ENCODE data around the gene GRID2IP.

The GRID2IP gene

GRCh38 chr7:6542368-6542767, 8.9 kb downstream of the GRID2IP start:
- Histone ChIP-seq H3K9me3 (ENCODE audit: insufficient read depth, low read length) (no peaks in the 10 kb centered on the region), H3K9me2 (replicated peaks; ENCODE audit: insufficient read depth, low read length) (no peaks in the 10 kb centered on the region), H4K20me1 (ENCODE audit: low read depth, low read length) (no peaks in the 10 kb centered on the region), H3K27me3 (ENCODE audit: low read length) (no peaks in the 10 kb centered on the region), H3K9ac (ENCODE audit: low read length) (no peak overlapping the region), H3K36me3 (ENCODE audit: low read length) (no peaks in the 10 kb centered on the region), H3K27ac (ENCODE audit: low read depth, low read length) (no peak overlapping the region), H3K79me2 (ENCODE audit: insufficient read depth, low read length) (no peaks in the 10 kb centered on the region), H2AFZ (ENCODE audit: low read depth, low read length, severe bottlenecking) (no peak overlapping the region), H3K4me2 (ENCODE audit: low read depth, low read length, poor library complexity, severe bottlenecking) (no peak overlapping the region), H3F3A (ENCODE audit: insufficient read depth) (no peaks in the 10 kb centered on the region), H3K4me3 (ENCODE audit: insufficient read depth, low read length, poor library complexity, severe bottlenecking) (no peak overlapping the region)
- TF ChIP-seq EZH2phosphoT487 (conservative IDR thresholded peaks at IDR 0.05; ENCODE audit: low read length) (no peak), CTCF (IDR thresholded peaks at IDR 0.05; ENCODE audit: insufficient read depth, low read length, poor library complexity, severe bottlenecking) (no peak)

GRCh38 chr7:6536262-6537260, 14.7 kb downstream of the GRID2IP start:
- Histone ChIP-seq H3K79me2 (ENCODE audit: insufficient read depth, low read length) (no peaks in the 10 kb centered on the region), H2AFZ (ENCODE audit: low read depth, low read length, severe bottlenecking) (no peak overlapping the region), H3F3A (ENCODE audit: insufficient read depth) (no peaks in the 10 kb centered on the region), H3K27ac (ENCODE audit: low read depth, low read length) (no peak overlapping the region), H3K4me2 (ENCODE audit: low read depth, low read length, poor library complexity, severe bottlenecking) (no peak overlapping the region), H3K9ac (ENCODE audit: low read length) (no peak overlapping the region), H3K27me3 (ENCODE audit: low read length) (no peaks in the 10 kb centered on the region), H4K20me1 (ENCODE audit: low read depth, low read length) (no peaks in the 10 kb centered on the region), H3K9me3 (ENCODE audit: insufficient read depth, low read length) (no peaks in the 10 kb centered on the region), H3K36me3 (ENCODE audit: low read length) (no peaks in the 10 kb centered on the region), H3K9me2 (replicated peaks; ENCODE audit: insufficient read depth, low read length) (no peaks in the 10 kb centered on the region), H3K4me3 (ENCODE audit: insufficient read depth, low read length, poor library complexity, severe bottlenecking) (no peak overlapping the region)
- 0 out of 2 replicates have a peak, but pooled peaks have one; percentile 79 for TF ChIP-seq EZH2phosphoT487 (conservative IDR thresholded peaks at IDR 0.05; ENCODE audit: low read length)
- TF ChIP-seq CTCF (IDR thresholded peaks at IDR 0.05; ENCODE audit: insufficient read depth, low read length, poor library complexity, severe bottlenecking): no peak

DNA sequence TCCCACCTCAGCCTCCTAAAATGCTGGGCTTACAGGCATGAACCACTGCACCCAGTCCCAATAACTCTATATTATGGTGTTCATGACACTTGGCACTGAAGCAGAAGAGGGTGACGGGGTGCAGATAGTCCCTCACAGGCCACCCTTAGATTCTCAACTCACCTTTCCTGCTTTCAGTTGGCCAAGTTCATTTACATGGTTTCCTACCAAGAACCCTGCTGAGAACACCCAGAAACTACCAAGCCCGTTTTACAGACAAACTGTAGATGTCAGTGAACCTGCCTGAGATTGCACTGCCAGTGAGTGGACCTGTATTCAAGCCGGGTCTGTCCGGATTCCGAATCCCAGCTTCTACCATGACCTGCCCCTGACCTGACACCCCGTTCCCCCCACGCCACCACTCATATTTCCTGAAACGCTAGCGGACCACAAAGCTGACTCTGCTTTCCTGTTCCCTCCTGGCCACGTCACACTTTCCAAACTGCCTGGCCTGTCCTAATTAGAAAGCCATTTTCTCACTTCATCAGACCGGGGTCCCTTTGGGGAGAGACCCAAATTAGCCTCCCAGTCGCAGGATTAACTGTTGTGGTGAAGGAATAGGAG, 17.3 kb downstream of the GRID2IP start:
- Histone ChIP-seq H3K4me3 (ENCODE audit: insufficient read depth, low read length, poor library complexity, severe bottlenecking) (no peak overlapping the region), H3K9me2 (replicated peaks; ENCODE audit: insufficient read depth, low read length) (no peaks in the 10 kb centered on the region)

More for the DNA sequence above, 17.3 kb downstream of the GRID2IP start:
- Histone ChIP-seq H3K36me3 (ENCODE audit: low read length) (no peaks in the 10 kb centered on the region), H2AFZ (ENCODE audit: low read depth, low read length, severe bottlenecking) (no peak overlapping the region), H4K20me1 (ENCODE audit: low read depth, low read length) (no peaks in the 10 kb centered on the region), H3F3A (ENCODE audit: insufficient read depth) (no peaks in the 10 kb centered on the region), H3K4me2 (ENCODE audit: low read depth, low read length, poor library complexity, severe bottlenecking) (no peak overlapping the region), H3K9ac (ENCODE audit: low read length) (no peak overlapping the region), H3K79me2 (ENCODE audit: insufficient read depth, low read length) (no peaks in the 10 kb centered on the region), H3K9me3 (ENCODE audit: insufficient read depth, low read length) (no peaks in the 10 kb centered on the region), H3K27ac (ENCODE audit: low read depth, low read length) (no peak overlapping the region), H3K27me3 (ENCODE audit: low read length) (no peaks in the 10 kb centered on the region)
- TF ChIP-seq CTCF (IDR thresholded peaks at IDR 0.05; ENCODE audit: insufficient read depth, low read length, poor library complexity, severe bottlenecking) (no peak), EZH2phosphoT487 (conservative IDR thresholded peaks at IDR 0.05; ENCODE audit: low read length) (no peak)

All from SU-DHL-6 (cell line).